ENCODE results near the gene BUD13. TPM values are rescaled to one million over a fixed set of nuclear protein-coding genes. Genes with fewer than 3 reads are reported as not detected.

Gene BUD13
- total and polyA plus RNA-seq, 2 donors from 2014 or later: 11.7 to 14.1 TPM

DNA sequence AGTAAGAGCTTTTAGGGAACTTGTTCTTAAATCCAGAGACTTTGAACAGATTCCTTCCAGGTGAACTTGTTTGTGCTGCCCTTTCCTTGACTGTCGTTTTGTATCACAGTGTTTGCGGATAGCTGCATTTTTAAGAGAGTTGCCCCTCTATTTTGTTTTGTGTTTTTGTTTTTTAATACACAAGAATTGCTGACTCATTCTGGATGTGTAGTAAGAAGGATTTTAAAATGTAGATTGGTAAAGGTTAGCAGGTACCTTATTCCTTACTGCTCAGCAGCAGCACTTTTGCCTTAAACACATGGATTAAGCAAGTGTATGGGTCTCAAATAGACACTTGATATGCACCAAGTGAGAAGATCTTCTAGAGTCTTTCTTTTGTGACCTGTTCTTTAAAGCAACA lies 27.8 kb upstream of the BUD13 start:
- DNase-seq (no peak), FAIRE-seq (no peak)
- H3K27ac ChIP-seq (ENCODE audit: low read depth in 2 of 2, low read length in 2 of 2): no peak overlapping the region
- H3K27me3 ChIP-seq (ENCODE audit: control insufficient read depth, insufficient read depth, low read length): no peaks in the 10 kb centered on the region
- no peak overlapping the region for H3K9ac ChIP-seq (ENCODE audit: low read length in 3 of 3)
- no peaks in the 10 kb centered on the region for H3K9me3 ChIP-seq (ENCODE audit: control insufficient read depth in 2 of 3, insufficient read depth in 1 of 3, low read length in 3 of 3)
- H3K4me1 ChIP-seq (ENCODE audit: control insufficient read depth in 2 of 3, insufficient read depth in 2 of 3, low read depth in 1 of 3, low read length in 3 of 3): no peaks in the 10 kb centered on the region
- TF ChIP-seq, protein P1, sequence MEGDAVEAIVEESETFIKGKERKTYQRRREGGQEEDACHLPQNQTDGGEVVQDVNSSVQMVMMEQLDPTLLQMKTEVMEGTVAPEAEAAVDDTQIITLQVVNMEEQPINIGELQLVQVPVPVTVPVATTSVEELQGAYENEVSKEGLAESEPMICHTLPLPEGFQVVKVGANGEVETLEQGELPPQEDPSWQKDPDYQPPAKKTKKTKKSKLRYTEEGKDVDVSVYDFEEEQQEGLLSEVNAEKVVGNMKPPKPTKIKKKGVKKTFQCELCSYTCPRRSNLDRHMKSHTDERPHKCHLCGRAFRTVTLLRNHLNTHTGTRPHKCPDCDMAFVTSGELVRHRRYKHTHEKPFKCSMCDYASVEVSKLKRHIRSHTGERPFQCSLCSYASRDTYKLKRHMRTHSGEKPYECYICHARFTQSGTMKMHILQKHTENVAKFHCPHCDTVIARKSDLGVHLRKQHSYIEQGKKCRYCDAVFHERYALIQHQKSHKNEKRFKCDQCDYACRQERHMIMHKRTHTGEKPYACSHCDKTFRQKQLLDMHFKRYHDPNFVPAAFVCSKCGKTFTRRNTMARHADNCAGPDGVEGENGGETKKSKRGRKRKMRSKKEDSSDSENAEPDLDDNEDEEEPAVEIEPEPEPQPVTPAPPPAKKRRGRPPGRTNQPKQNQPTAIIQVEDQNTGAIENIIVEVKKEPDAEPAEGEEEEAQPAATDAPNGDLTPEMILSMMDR (IDR thresholded peaks at IDR 0.05; ENCODE audit: borderline replicate concordance, extremely low read depth, insufficient read depth): no peak
- H3K4me3 ChIP-seq (ENCODE audit: low read length in 3 of 3): no peak overlapping the region
- H3K36me3 ChIP-seq (ENCODE audit: control insufficient read depth in 2 of 3, insufficient read depth in 3 of 3, low read length in 3 of 3): no peaks in the 10 kb centered on the region
- intact Hi-C loops (cut with DNase I): no loop called here

DNA sequence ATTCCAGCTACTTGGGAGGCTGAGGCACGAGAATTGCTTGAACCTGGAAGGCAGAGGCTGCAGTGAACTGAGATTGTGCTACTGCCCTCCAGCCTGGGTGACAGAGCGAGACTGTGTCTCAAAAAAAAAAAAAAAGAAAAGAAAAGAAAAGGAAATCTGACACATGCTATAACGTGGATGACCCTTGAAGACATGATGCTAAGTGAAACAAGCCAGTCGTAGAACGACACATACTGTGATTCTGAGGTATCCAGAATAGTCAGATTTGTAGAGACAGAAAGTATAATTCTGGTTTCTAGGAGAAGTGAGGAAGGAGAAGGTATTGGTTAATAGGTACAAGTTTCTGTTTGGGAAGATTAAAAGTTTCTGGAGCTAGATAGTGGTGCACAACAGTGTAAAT lies 25.6 kb upstream of the BUD13 start:
- Histone ChIP-seq H3K27me3 (ENCODE audit: control insufficient read depth, insufficient read depth, low read length) (no peaks in the 10 kb centered on the region), H3K27ac (ENCODE audit: low read depth in 2 of 2, low read length in 2 of 2) (no peak overlapping the region), H3K4me1 (ENCODE audit: control insufficient read depth in 2 of 3, insufficient read depth in 2 of 3, low read depth in 1 of 3, low read length in 3 of 3) (no peaks in the 10 kb centered on the region), H3K9me3 (ENCODE audit: control insufficient read depth in 2 of 3, insufficient read depth in 1 of 3, low read length in 3 of 3) (no peaks in the 10 kb centered on the region), H3K4me3 (ENCODE audit: low read length in 3 of 3) (no peak overlapping the region), H3K36me3 (ENCODE audit: control insufficient read depth in 2 of 3, insufficient read depth in 3 of 3, low read length in 3 of 3) (no peaks in the 10 kb centered on the region), H3K9ac (ENCODE audit: low read length in 3 of 3) (no peak overlapping the region)
- TF ChIP-seq, protein P1 (IDR thresholded peaks at IDR 0.05; ENCODE audit: borderline replicate concordance, extremely low read depth, insufficient read depth): no peak
- intact Hi-C loops (cut with DNase I): no loop called here
- DNase-seq (no peak), FAIRE-seq (no peak)

DNA sequence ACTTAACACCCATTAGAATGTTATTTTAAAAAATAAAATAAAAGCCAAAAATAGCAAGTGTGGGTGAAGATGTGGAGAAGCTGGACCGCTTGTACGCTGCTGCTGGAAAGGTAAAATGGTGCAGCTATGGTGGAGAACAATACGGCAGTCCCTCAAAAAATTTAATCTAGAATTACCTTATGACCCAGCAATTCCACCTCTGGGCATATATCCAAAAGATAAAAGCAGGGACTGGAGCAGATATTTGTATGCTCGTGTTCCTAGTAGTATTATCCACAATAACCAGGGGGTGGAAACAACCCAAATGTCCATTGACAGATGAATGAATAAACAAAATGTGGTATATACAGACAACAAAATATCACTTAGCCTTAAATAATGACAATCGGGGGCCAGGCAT lies 25.0 kb upstream of the BUD13 start:
- Histone ChIP-seq H3K9ac (ENCODE audit: low read length in 3 of 3) (no peak overlapping the region), H3K27me3 (ENCODE audit: control insufficient read depth, insufficient read depth, low read length) (no peaks in the 10 kb centered on the region), H3K36me3 (ENCODE audit: control insufficient read depth in 2 of 3, insufficient read depth in 3 of 3, low read length in 3 of 3) (no peaks in the 10 kb centered on the region), H3K27ac (ENCODE audit: low read depth in 2 of 2, low read length in 2 of 2) (no peak overlapping the region), H3K4me3 (ENCODE audit: low read length in 3 of 3) (no peak overlapping the region), H3K9me3 (ENCODE audit: control insufficient read depth in 2 of 3, insufficient read depth in 1 of 3, low read length in 3 of 3) (no peaks in the 10 kb centered on the region), H3K4me1 (ENCODE audit: control insufficient read depth in 2 of 3, insufficient read depth in 2 of 3, low read depth in 1 of 3, low read length in 3 of 3) (no peaks in the 10 kb centered on the region)
- DNase-seq: no peak
- no peak for FAIRE-seq
- TF ChIP-seq, protein P1 (IDR thresholded peaks at IDR 0.05; ENCODE audit: borderline replicate concordance, extremely low read depth, insufficient read depth): no peak
- intact Hi-C loops (cut with DNase I): no loop called here

DNA sequence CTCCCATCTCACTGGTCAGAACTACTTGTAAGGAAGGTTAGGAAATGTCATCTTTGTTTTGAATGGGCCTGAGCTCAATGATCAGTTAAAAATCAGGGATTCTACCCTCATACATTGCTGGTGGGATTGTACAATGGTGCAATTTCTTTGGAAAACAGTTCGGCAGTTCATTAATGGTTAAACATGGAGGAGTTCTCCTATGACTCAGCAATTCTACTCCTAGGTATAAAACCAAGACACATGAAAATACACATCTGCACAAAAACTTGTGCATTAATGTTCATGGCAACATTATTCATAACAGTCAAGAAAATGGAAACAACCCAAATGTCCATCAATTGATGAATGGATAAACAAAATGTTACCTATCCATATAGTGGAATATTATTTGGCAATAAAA lies 23.8 kb upstream of the BUD13 start:
- Histone ChIP-seq H3K4me3 (ENCODE audit: low read length in 3 of 3) (no peak overlapping the region), H3K27ac (ENCODE audit: low read depth in 2 of 2, low read length in 2 of 2) (no peak overlapping the region), H3K9ac (ENCODE audit: low read length in 3 of 3) (no peak overlapping the region), H3K9me3 (ENCODE audit: control insufficient read depth in 2 of 3, insufficient read depth in 1 of 3, low read length in 3 of 3) (no peaks in the 10 kb centered on the region), H3K36me3 (ENCODE audit: control insufficient read depth in 2 of 3, insufficient read depth in 3 of 3, low read length in 3 of 3) (no peaks in the 10 kb centered on the region), H3K27me3 (ENCODE audit: control insufficient read depth, insufficient read depth, low read length) (no peaks in the 10 kb centered on the region), H3K4me1 (ENCODE audit: control insufficient read depth in 2 of 3, insufficient read depth in 2 of 3, low read depth in 1 of 3, low read length in 3 of 3) (no peaks in the 10 kb centered on the region)
- intact Hi-C loops (cut with DNase I): no loop called here
- FAIRE-seq: no peak
- TF ChIP-seq, protein P1 (IDR thresholded peaks at IDR 0.05; ENCODE audit: borderline replicate concordance, extremely low read depth, insufficient read depth): no peak
- DNase-seq: no peak

Data from kidney (tissue), 14 donors.